RKO (cell line): Measurements from ENCODE around the gene SIRPG.
"Not testable (repeated sequence)": the region's sequence is repeated elsewhere in the genome, so short reads cannot be mapped to it uniquely, and the experiment has no call there.

ENCODE experiments used
- DNase-seq: peaks from one replicate; pipeline ENCODE4 v3.0.0-alpha.2; 2016; ENCODE audit warnings: low spot score

SIRPG gene

GRCh38 chr20:1657556-1658334 lies at the start of gene SIRPG:
Gene SIRPG (minus strand): TSS chr20:1657779. CDS start chr20:1657714, 65 bp downstream.
- DNase-seq: no peak

- not testable (repeated sequence) for DNase-seq
These were observed 49.3 kb upstream of the SIRPG start for GRCh38 chr20:1706887-1707286.

GRCh38 chr20:1706079-1706478 lies 48.5 kb upstream of the SIRPG start:
- DNase-seq: no peak

- no peak for DNase-seq
These were observed 45.3 kb upstream of the SIRPG start for GRCh38 chr20:1702855-1703254.

- DNase-seq: no peak
These were observed 44.7 kb upstream of the SIRPG start for GRCh38 chr20:1702328-1702727.

- no peak for DNase-seq
These were observed 43.4 kb upstream of the SIRPG start for GRCh38 chr20:1700990-1701389.

GRCh38 chr20:1697592-1697991 lies 40.0 kb upstream of the SIRPG start:
- no peak for DNase-seq

- no peak for DNase-seq
These were observed 39.1 kb upstream of the SIRPG start for GRCh38 chr20:1696521-1697209.

GRCh38 chr20:1694672-1695071 lies 37.1 kb upstream of the SIRPG start:
- DNase-seq: no peak

- no peak for DNase-seq
These were observed 35.8 kb upstream of the SIRPG start for GRCh38 chr20:1693427-1693826.

- DNase-seq: no peak
These were observed 32.1 kb upstream of the SIRPG start for GRCh38 chr20:1689721-1690120.

- DNase-seq: no peak
These were observed 31.4 kb upstream of the SIRPG start for GRCh38 chr20:1688886-1689538.

GRCh38 chr20:1687053-1687452 lies 29.5 kb upstream of the SIRPG start:
- no peak for DNase-seq

- DNase-seq: no peak
These were observed 28.7 kb upstream of the SIRPG start for GRCh38 chr20:1686151-1686748.

GRCh38 chr20:1685304-1686052 lies 27.9 kb upstream of the SIRPG start:
- no peak for DNase-seq

GRCh38 chr20:1684872-1685271 lies 27.3 kb upstream of the SIRPG start:
- no peak for DNase-seq

- no peak for DNase-seq
These were observed 19.1 kb upstream of the SIRPG start for GRCh38 chr20:1676650-1677049.

GRCh38 chr20:1674990-1675780 lies 17.6 kb upstream of the SIRPG start:
- DNase-seq: no peak

GRCh38 chr20:1674361-1674760 lies 16.8 kb upstream of the SIRPG start:
- DNase-seq: no peak

GRCh38 chr20:1673424-1673823 lies 15.8 kb upstream of the SIRPG start:
- DNase-seq: no peak

GRCh38 chr20:1672728-1673127 lies 15.1 kb upstream of the SIRPG start:
- DNase-seq: no peak
